PC-9 (cell line): ENCODE results near the gene CACNB1. TPM values are rescaled to one million over a fixed set of nuclear protein-coding genes. Genes with fewer than 3 reads are reported as not detected.

Source experiments
- BruUV-seq: library from RNA; stranded (reverse); fragments of 400-500 nt; replicated peaks from 2 replicates; lab custom pipeline; 2021; lab: Mats Ljungman, UMichigan
- CTCF ChIA-PET: fragments of 300-600 bp; sonication (Branson Sonifier 250); formaldehyde crosslinking; loops from one replicate; lab custom pipeline; 2022; ENCODE audit warnings: antibody characterized with exemption; lab: Charles Lee
- POLR2A ChIA-PET: fragments of 300-600 bp; sonication (Branson Sonifier 250); formaldehyde crosslinking; loops from one replicate; lab custom pipeline; 2022; ENCODE audit warnings: antibody characterized with exemption; ENCODE audit not compliant: unreplicated experiment; lab: Charles Lee
- DNase-seq, 2 experiments: peaks; one replicate each; pipeline versions ENCODE4 v3.0.0 to v3.0.0-alpha.2; 2015 to 2022; ENCODE audit warnings: mixed read lengths in 1 of 2
- H2AFZ ChIP-seq: fragments of 200-600 bp; sonication (generic); 2 replicates; pipeline ENCODE4 v1.8.1; 2017; ENCODE audit warnings: antibody characterized with exemption
- H3F3A ChIP-seq: fragments of 200-600 bp; sonication (generic); 2 replicates; pipeline ENCODE4 v1.8.1; 2017; ENCODE audit warnings: antibody characterized with exemption, mild to moderate bottlenecking, low read depth; ENCODE audit not compliant: insufficient read depth
- H3K27ac ChIP-seq: fragments of 200-600 bp; sonication (generic); 2 replicates; pipeline ENCODE4 v1.6.1; 2016; ENCODE audit warnings: mixed run types
- H3K27me3 ChIP-seq: fragments of 200-600 bp; sonication (generic); 2 replicates; pipeline ENCODE4 v1.6.1; 2016; ENCODE audit warnings: low read depth, mixed run types; ENCODE audit not compliant: insufficient read depth
- H3K36me3 ChIP-seq: fragments of 200-600 bp; sonication (generic); 2 replicates; pipeline ENCODE4 v1.6.1; 2016; ENCODE audit warnings: low read depth, mixed run types
- H3K4me1 ChIP-seq: fragments of 200-600 bp; sonication (generic); replicated peaks from 2 replicates; pipeline ENCODE4 v1.6.1; 2016; ENCODE audit warnings: mixed run types; ENCODE audit not compliant: insufficient read depth
- H3K4me2 ChIP-seq: fragments of 200-600 bp; sonication (generic); 2 replicates; pipeline ENCODE4 v1.6.1; 2017; ENCODE audit warnings: mixed run types
- H3K4me3 ChIP-seq: fragments of 200-600 bp; sonication (generic); 2 replicates; pipeline ENCODE4 v1.6.1; 2016; ENCODE audit warnings: mixed run types
- H3K79me2 ChIP-seq: fragments of 200-600 bp; sonication (generic); 2 replicates; pipeline ENCODE4 v1.6.1; 2017; ENCODE audit warnings: low read depth, mixed run types
- H3K9me2 ChIP-seq: fragments of 200-600 bp; sonication (generic); 2 replicates; pipeline ENCODE4 v1.8.1; 2017; ENCODE audit warnings: mild to moderate bottlenecking; ENCODE audit not compliant: insufficient read depth
- H3K9me3 ChIP-seq: fragments of 200-600 bp; sonication (generic); 2 replicates; pipeline ENCODE4 v1.8.1; 2016; ENCODE audit warnings: low read depth; ENCODE audit not compliant: insufficient read depth
- H4K20me1 ChIP-seq: fragments of 200-600 bp; sonication (generic); 2 replicates; pipeline ENCODE4 v1.8.1; 2017; ENCODE audit not compliant: insufficient read depth
- CTCF ChIP-seq: fragments of 200-600 bp; sonication (generic); conservative IDR thresholded peaks from 2 replicates; pipeline ENCODE4 v1.6.1; 2017; ENCODE audit warnings: mixed run types, antibody characterized with exemption, mild to moderate bottlenecking, moderate library complexity
- EZH2 ChIP-seq: fragments of 200-600 bp; sonication (generic); IDR thresholded peaks from 2 replicates; pipeline ENCODE4 v1.8.0; 2017; ENCODE audit warnings: antibody characterized with exemption, low read depth
- intact Hi-C: fragments of 100-400 bp; cut with micrococcal nuclease; formaldehyde crosslinking; loops from one replicate; pipeline ENCODE4 v1.10.0; 2022; ENCODE audit not compliant: unreplicated experiment
- total RNA-seq: library from RNA; stranded (reverse); gene quantifications from 2 replicates; pipeline ENCODE4 v1.2.3, GENCODE V29; 2021

The CACNB1 gene
- total RNA-seq, 1 experiment from 2014 or later: 21.4 TPM

GRCh38 chr17:39167476-39167875 is 30.0 kb downstream of the CACNB1 start:
- ChIA-PET CTCF (interaction anchor here (0.6 to 0.7 kb wide), 4 partner anchors 8 to 507 kb away, joined by 3 to 5 read pairs (median 3); no protein-coding TSS in a partner anchor), POLR2A (interaction anchor here (0.5 kb wide), 1 partner anchor 502 kb away, joined by 3 read pairs; no protein-coding TSS in a partner anchor)
- no peak overlapping the region for H2AFZ ChIP-seq
- intact Hi-C loops: no loop called here
- 0 out of 2 replicates have a peak, but pooled peaks cover 4% of the 10 kb centered on the region for H3K4me1 ChIP-seq
- no peak overlapping the region for H3K27ac ChIP-seq
- TF ChIP-seq CTCF: no peak
- TF ChIP-seq EZH2: no peak
- H3K9me2 ChIP-seq: no peaks in the 10 kb centered on the region
- BruUV-seq: no TSS peak
- H3K79me2 ChIP-seq: no peaks in the 10 kb centered on the region
- H4K20me1 ChIP-seq: no peaks in the 10 kb centered on the region
- H3K4me2 ChIP-seq: no peak overlapping the region
- H3K27me3 ChIP-seq: peaks cover 8% of the 10 kb centered on the region; the same call in 1 of the 2 replicates
- no peak overlapping the region for H3K4me3 ChIP-seq
- H3F3A ChIP-seq: peaks cover 8% of the 10 kb centered on the region; the same call in 1 of the 2 replicates
- no peak for DNase-seq
- no peaks in the 10 kb centered on the region for H3K36me3 ChIP-seq
- H3K9me3 ChIP-seq: no peaks in the 10 kb centered on the region

GRCh38 chr17:39166437-39167335 is 30.8 kb downstream of the CACNB1 start:
- no peaks in the 10 kb centered on the region for H3K9me3 ChIP-seq
- H2AFZ ChIP-seq: no peak overlapping the region
- no TSS peak for BruUV-seq
- no peaks in the 10 kb centered on the region for H4K20me1 ChIP-seq
- H3K36me3 ChIP-seq: no peaks in the 10 kb centered on the region
- no peak overlapping the region for H3K4me3 ChIP-seq
- H3K9me2 ChIP-seq: no peaks in the 10 kb centered on the region
- H3F3A ChIP-seq: peaks cover 8% of the 10 kb centered on the region; the same call in 1 of the 2 replicates
- H3K79me2 ChIP-seq: no peaks in the 10 kb centered on the region
- CTCF ChIA-PET: interaction anchor here (0.7 kb wide), 1 partner anchor 225 kb away, joined by 4 read pairs; no protein-coding TSS in a partner anchor
- H3K27me3 ChIP-seq: peaks cover 8% of the 10 kb centered on the region; the same call in 1 of the 2 replicates
- no peak for DNase-seq
- 0 out of 2 replicates have a peak, but pooled peaks cover 4% of the 10 kb centered on the region for H3K4me1 ChIP-seq
- TF ChIP-seq EZH2 (no peak), CTCF (no peak)
- intact Hi-C loops: no loop called here
- no peak overlapping the region for H3K4me2 ChIP-seq
- POLR2A ChIA-PET: interaction anchor here (0.6 to 0.7 kb wide), 3 partner anchors 8 to 396 kb away, joined by 3 to 4 read pairs (median 3); no protein-coding TSS in a partner anchor
- no peak overlapping the region for H3K27ac ChIP-seq

GRCh38 chr17:39165841-39166349 is 31.6 kb downstream of the CACNB1 start, which contains the start of gene ARL5C:
TSS of gene ARL5C (minus strand) at chr17:39166161. CDS start at chr17:39165760, 401 bp downstream.
- DNase-seq: no peak
- no peak for TF ChIP-seq EZH2
- no peak for TF ChIP-seq CTCF
- Histone ChIP-seq H3K27ac (no peak within 1 kb of the TSS), H3K9me3 (no peaks in the 10 kb centered on the region), H3K4me1 (0 out of 2 replicates have a peak, but pooled peaks cover 4% of the 10 kb centered on the region), H2AFZ (no peak within 1 kb of the TSS), H3K36me3 (no peaks in the 10 kb centered on the region), H3F3A (peaks cover 8% of the 10 kb centered on the region; the same call in 1 of the 2 replicates), H3K79me2 (no peaks in the 10 kb centered on the region), H4K20me1 (no peaks in the 10 kb centered on the region), H3K9me2 (no peaks in the 10 kb centered on the region), H3K4me2 (no peak within 1 kb of the TSS), H3K27me3 (peaks cover 8% of the 10 kb centered on the region; the same call in 1 of the 2 replicates), H3K4me3 (no peak within 1 kb of the TSS)
- BruUV-seq: no TSS peak
- CTCF ChIA-PET: interaction anchor here (1.9 kb wide), 1 partner anchor 41 kb away, joined by 5 read pairs; no protein-coding TSS in a partner anchor
- POLR2A ChIA-PET: interaction anchor here (0.6 to 0.7 kb wide), 3 partner anchors 9 to 395 kb away, joined by 3 to 4 read pairs (median 3); no protein-coding TSS in a partner anchor
- intact Hi-C loops: no loop called here
